Hepatic stellate cell (primary cell): Measurements from ENCODE around the gene ARL2.

Experiments used
- DNase-seq: peaks from one replicate; pipeline ENCODE4 v3.0.0; 2011; ENCODE audit warnings: low spot score

Gene ARL2

DNA sequence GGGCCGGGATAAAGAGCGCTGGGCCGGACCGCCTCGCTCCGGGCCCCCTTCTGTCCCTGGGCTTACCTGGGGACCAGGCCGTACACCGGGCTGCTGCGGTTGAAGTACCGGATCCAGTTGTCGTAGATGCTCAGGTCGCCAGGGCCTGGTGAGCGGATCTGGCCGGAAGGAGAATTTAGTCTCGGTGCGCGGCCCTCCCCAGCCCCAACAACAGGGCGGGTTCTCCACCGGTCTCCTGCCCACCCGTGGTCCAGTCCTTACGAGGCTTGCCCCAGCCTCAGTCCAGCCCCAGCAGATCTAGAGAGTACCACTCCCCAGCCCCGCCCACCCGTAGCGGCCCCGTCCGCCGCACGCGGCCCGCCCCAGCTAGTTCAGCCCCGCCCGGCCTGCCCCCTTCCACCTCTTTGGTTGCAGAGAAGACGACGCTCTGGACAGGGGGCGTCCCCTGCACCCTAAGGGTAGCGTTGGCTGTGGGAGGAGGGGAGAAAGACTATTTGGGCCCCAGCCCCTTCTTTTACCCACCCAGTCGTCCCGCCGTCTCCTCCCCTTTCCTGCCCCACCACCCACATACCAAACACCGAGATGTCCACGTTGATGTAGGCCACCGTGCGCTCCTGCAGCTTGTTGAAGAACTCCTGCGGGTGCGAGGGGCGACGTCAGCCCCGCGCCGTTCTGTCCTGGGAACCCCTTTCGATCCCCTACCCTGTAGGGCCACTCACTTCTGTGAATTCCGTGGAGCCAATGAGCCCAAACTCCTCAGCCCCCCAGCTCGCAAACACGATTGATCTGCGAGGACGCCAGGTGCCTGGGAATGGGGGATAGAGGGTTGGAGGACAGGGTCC is 33.8 kb downstream of the ARL2 start:
- peak; percentile 36 for DNase-seq

DNA sequence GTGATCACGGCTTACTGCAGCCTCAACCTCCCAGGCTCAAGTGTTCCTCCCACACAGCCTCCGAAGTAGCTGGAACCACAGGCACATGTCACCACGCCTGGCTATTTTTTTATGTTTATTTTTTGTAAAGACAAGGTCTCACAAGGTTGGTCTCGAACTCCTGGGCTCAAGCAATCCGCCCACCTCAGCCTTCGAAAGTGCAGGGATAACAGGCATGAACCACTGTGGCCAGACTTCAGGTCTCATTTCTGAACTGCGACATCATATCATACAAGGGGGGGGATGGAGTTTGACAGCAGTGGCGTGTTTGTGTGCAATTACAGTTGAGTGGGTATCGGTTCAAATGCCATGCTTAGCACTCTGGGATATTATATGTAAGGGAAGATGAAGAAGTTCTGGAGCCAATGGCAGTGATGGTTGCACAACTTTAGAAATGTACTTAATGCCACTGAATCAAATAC is 37.5 kb downstream of the ARL2 start:
- DNase-seq = no peak

DNA sequence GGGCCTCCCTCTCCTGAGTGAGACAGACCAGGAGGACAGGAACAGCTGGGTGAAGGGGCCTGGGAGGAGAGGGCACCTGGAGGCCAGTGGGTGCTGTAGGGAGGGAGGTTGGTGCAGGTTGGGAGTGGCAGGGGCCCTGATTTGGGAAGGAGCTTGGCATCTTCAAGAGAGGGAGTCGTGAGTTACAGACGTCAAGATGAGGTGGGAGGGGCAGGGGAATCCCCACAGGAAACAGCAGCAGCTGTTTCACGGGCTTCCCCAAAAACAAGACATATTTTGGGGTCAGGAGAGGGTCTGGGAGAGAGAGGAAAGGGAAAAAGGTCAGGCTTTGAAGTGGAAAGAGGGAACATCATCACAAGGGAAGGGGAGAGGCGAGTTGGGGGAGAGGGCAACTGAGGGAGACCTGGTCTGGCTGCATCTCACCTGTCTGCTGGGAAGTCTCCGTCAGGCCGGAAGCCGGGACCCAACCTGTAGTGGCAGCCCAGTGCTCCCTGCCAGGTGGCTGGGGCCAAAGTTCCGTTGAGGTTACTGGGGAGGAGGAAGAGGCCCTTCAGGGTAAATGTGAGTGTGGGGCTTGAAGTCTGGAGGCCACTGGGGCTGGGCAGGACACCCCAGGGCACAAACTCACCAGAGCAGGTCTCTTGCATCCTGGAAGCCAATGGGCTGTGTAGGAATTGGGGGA is 40.0 kb downstream of the ARL2 start:
- DNase-seq = no peak

DNA sequence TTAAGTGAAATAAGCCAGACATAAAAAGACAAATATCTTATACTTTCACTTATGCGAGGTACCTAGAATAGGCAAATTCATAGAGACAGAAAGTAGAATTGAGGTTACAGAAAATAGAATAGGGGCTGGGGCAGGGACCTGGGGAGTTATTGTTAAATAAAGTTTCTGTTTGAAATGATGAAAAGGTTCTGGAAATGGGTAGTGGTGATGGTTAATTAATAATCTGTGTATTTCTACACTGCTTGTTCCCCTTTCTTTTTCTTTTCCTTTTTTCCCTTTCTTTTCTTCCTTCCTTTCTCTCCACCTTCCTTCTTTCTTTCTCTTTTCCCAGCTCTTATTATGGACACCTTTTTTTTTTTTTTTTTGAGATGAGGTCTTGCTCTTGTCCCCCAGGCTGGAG is 41.6 kb downstream of the ARL2 start:
- DNase-seq = no peak

DNA sequence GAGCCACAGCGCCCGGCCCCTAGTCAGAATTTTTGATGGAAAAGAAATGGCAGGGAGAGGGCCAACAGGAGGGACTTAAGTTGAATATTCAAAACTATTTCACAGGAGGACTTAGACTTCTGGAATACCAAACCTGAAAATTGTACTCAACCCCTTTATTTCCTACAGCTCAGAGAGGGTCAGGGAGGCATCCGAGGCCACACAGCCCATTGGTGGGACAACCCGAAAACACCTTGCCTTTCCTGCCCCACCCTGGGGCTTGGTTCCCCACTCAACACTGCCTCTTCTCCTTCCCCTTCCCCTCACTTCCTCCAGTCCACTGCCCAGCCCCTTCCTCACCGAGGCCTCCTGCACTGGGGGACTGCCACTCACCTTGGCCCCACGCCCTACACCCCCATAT is 43.0 kb downstream of the ARL2 start:
- DNase-seq = no peak

DNA sequence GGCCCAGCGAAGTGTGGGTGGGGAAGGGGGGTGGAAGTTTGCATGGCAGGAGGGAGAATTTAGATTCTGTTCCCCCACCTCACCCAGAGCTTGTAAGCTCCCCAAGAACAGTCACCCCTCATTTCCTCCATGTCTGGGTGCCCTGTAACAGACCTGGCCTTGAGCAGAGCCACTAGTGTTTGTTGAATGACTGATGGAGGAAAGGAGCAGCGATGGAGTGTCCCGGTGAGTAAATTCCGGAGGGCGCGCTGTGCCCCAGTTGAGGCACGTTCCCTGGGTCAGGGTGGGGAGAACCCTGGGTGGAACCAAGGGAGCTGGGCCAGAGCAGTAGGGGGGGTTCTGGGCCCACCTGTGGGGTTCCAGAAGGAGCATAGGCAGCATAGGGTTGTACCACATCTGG is 43.6 kb downstream of the ARL2 start:
- DNase-seq = no peak

DNA sequence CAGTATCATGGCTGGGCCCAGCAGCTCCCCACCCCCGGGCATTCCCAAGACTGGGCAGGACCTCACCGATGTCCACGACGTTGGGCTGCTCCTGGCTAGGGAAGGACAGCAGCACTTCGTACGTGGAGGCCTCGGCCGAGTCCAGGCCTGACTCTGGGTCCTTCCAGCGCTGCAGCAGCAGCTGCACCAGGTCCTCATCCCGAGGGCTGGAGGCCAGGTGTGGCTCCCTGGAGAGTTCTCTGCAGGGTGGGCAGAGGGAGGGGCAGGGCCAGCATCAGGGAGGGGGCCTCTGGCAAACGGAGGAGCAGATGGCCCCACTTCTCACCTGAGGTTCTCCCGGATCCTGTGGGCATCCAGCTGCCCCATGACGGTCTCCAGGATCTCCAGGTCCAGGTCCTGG is 44.1 kb downstream of the ARL2 start:
- DNase-seq = no peak

DNA sequence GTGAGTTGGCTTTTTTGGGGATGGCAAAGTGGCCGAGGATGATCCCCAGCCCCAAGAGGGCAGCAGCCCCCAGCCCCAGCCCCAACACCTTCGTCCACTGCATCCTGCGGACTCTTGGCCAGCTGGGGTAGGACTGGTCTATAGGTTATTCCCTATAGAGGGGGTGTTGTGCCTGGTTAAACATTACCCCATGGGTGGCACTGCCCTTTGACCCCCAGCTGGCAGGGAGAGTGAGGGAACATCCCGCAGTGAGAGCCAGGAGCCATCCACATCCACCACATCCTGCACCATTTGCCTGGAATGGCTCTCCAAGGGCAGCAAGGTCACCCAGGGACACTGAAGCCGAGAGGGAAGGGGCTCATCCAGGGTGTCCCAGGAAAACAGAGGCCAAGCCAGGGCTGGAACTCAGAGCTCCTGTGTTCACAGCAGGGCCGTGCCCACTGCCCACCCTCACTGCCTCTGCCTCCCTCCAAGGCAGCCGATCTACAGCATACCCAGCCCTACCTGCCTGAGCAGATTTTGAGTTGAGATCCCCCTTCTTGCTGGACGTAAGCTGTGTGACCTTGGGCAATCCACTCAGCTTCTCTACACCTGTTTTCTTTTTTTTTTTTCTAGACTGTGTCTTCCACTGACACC is 44.6 kb downstream of the ARL2 start, which contains the start of gene NAALADL1:
Gene NAALADL1, minus strand, starts transcription at position 135 of the 636 bp plus-strand sequence. Its CDS starts 32 bp downstream, at position 103.
- DNase-seq = no peak

DNA sequence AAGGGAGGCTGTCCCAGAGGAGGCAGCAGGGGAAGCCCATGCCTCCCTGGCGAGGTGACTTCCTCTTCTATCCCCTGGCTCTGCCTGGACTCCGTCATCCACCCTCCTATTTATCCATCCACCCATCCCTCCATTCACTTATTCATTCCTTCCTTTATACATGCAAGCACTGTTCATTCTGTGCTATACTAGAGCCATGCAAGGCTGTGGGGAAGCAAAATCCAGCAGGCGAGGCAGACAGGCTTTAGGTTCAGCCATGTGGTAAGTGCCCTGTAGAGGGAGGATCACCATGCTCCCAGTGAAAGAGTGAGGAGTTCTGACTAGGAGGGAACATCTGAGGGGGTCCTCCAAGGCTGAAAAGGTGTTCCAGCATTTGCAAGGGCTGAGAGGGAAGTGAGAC is 45.6 kb downstream of the ARL2 start:
- no peak for DNase-seq

DNA sequence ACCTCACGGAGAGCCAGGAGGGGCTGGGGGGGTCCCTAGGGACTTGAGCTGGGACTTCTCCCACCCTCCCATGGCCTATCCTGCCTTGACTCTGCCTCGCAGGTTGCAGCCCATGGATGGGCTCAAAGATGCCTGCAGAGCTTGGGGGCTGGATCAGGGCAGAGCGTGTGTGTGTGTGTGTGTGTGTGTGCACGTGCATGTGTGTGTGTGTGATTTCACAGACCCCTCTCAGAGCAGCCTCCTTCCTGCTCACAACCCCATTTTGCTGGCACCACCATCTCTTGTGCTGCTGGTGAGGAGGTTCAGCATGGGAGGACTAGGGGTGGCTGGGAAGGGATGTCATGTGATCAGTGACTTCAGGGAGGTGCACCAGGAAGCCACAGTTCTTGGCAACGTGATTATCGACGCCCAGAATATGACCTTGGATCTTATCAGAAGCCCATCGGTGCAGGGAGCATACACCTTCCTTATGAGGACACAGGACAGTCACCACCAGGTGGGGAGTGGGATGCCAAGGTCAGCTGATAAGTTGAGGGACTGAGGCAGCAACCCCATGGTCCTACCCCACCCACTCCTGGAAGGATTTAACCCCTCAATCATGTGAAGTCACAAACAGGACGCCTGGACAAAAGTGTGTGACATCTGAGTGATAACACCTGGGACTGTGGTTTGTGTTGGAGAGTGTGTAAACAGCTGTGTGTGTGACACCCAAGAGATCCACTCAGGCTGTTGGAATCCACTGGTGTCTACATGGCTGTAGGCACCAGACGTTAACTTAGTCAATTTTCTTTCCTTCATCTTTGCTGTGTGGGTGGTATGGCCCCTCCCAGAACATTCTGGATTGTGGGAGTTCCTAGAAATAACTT is 46.2 kb downstream of the ARL2 start:
- no peak for DNase-seq

DNA sequence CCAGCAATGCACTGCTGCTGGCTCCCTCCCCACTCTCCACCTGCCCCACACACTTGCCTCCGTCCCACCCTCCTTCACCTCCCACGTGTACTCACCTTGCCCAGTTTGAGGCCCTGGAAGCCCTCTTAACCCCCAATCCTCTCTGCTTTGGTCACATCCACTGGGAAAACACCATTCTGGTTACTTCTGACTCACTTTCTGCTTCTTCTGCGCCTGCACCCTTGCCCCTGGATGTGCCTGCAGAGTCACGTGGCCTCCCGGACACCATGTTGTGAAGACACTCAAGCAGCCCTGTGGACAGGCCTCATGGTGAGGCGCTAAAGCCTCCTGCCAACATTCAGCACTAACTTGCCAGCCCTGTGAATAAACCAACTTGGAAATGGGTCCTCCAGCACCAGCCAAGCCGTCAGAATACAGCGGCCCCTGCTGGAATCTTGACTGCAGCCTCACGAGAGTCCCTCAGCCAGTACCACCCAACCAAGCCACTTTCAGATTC is 47.0 kb downstream of the ARL2 start:
- DNase-seq = no peak

DNA sequence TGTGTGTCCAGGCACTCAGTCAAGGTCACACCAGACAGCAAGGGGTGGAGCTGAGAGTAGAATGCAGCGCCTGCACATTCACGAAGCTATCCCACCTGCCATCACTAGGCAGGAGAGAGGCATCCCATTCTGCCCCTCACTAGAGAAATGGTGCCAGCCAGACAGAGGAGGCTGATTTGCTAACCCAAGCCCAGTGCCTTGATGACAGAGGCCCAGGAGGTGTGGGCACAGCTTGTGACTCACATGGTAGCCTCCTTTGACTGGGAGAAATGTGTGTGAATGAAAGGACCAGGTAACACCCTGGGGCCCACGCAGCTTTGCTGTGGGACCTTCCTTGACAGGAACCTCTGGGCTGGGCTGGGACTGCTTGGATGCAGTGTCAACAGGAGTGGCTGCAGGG is 49.6 kb downstream of the ARL2 start:
- DNase-seq = no peak

DNA sequence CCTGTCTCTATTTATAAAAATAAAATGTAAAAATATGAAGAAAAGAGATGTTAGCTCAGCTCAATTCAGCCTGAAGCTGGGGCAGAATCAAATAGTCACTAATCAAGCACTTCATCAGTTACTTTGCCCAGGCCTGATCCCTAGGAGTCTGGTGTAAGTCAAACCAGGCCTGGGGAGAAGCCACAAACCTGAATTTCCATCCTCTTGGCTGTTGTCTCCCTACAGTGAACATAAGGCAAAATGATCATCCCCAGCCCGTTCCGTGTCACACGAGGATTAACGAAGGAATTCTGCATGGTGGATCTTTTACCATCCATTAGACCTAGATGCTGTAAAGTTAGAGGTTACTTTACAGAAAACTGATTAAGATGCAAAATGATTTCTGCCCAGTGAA is 50.9 kb downstream of the ARL2 start:
- no peak for DNase-seq

DNA sequence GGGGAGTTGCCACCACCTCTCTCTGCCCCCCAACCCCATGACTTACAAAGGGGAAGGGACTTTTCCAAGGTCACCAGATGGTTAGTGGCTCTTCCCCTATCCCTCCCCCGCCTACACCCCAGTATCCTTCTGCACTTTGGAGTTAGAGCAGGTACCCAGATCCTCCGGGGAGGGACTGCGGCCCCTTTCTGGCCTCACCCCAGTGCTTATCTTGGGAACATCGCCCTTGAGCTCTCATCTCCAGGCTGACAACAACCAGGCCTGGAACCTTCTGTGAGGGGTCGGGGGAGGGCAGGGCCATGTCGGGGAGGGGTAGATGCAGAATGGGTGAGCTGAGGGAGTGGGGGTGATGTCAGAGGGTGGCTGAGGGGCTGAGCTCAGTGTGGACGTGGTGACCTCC is 51.9 kb downstream of the ARL2 start:
- DNase-seq = no peak

DNA sequence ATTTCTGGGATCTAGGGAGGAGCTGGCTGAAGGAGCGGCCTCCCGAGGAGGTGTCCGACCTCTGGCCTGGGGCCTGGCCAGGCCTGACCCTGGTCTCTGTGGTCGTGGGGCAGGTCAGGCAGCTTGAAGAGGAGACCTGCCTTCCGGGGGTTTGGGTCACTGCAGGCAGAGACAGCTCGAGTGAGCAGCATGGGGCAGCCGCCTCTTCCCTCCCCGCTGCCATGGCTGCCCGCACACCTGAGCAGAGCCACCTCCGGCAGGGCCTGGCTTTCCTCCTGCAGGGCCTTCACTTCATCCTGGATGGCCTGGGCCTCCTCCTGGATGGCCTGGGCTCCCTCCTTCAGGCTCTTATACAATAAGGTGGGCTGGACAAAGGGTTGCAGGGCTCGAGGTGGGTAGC is 52.4 kb downstream of the ARL2 start:
- no peak for DNase-seq

DNA sequence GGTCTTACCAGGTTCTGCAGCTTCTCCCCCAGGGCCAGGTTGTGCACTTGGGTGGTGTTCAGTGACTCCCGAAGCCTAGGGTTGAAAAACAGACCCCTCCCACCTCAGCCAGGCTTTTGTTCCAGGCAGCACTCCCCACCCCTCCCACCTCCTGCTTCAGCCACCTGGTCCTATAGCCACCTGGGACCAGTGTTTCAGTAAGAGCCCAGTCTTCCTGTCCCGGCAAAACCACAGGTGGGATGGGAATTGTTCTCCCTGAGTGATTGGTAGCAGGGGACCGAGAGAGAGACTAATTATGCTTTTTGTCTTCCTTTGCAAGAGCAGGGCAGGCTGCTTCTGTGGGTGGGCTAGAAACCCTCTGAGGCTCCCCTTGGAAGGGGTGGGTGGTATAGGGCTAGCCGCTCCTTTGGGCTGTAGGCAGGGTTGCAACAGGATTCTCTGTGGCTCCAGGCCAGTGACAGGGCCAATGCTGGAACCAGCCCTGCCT is 52.9 kb downstream of the ARL2 start:
- DNase-seq = no peak

DNA sequence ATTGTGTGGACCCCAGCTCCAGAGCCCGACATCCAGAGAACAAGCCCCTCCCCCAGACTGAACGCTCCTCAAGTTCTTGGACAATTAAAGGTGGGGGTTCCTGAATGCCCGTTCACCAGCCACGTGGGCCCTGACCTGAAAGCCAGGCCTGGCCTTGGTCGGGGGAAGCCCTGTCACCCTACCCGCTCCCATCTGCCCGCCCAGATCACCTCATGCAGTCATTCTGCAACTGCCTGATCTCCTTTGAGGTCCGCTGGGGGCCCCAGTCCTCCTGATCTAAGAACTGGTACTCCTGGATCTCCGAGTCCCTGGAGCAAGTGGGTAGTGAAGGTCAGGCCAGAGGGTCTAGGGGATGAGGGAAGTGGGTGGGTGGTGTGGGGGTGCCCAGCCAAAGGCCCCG is 53.5 kb downstream of the ARL2 start:
- no peak for DNase-seq

DNA sequence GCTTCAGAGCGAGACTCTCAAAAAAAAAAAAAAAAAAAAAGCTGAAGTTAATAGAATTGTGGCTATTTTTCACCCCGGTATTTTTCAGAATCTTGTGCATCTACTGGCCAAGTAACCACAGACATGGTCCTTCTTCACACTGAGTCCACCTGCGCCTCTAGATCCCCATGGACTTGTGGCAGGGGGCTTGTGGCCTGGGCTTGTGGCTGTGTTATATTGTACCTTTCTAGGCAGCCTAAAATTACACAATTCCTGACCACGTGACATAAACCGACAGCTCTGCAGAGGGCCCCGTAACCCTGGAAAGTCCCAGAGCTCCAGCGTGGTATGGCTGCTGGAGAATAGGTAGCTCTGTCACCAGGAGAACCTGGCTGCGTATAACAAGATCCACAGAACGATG is 55.3 kb downstream of the ARL2 start:
- DNase-seq = no peak
